Loucy (cell line): ENCODE measurements around the gene NAXD.

Experiments
- H2AFZ ChIP-seq: fragments of 200-600 bp; sonication (generic); 2 replicates; pipeline ENCODE4 v1.6.0; 2016; ENCODE audit warnings: antibody characterized with exemption, mild to moderate bottlenecking, low read length, moderate library complexity
- H3F3A ChIP-seq: fragments of 200-600 bp; 2 replicates; pipeline ENCODE4 v1.6.0; 2016; ENCODE audit warnings: antibody characterized with exemption, low read depth, mild to moderate bottlenecking
- H3K27me3 ChIP-seq: fragments of 200-600 bp; sonication (generic); 2 replicates; pipeline ENCODE4 v1.6.1; 2014; ENCODE audit warnings: low read length, mild to moderate bottlenecking; ENCODE audit not compliant: insufficient read depth, poor library complexity, severe bottlenecking
- H3K36me3 ChIP-seq: fragments of 200-600 bp; sonication (generic); 2 replicates; pipeline ENCODE4 v1.6.1; 2016; ENCODE audit warnings: low read length; ENCODE audit not compliant: insufficient read depth
- H3K4me1 ChIP-seq: fragments of 200-600 bp; sonication (generic); 2 replicates; pipeline ENCODE4 v1.5.1; 2014; ENCODE audit warnings: low read length, mild to moderate bottlenecking; ENCODE audit not compliant: insufficient read depth, poor library complexity, severe bottlenecking
- H3K4me2 ChIP-seq: fragments of 200-600 bp; sonication (generic); 2 replicates; pipeline ENCODE4 v1.6.0; 2014; ENCODE audit warnings: antibody characterized with exemption, low read length, low read depth, mild to moderate bottlenecking; ENCODE audit not compliant: poor library complexity, severe bottlenecking
- H3K4me3 ChIP-seq: fragments of 200-600 bp; sonication (generic); 2 replicates; pipeline ENCODE4 v1.5.1; 2014; ENCODE audit warnings: low read length, mild to moderate bottlenecking, mixed read lengths; ENCODE audit not compliant: poor library complexity, severe bottlenecking
- H3K79me2 ChIP-seq: fragments of 200-600 bp; sonication (generic); 2 replicates; pipeline ENCODE4 v1.6.1; 2014; ENCODE audit warnings: low read length; ENCODE audit not compliant: insufficient read depth
- H3K9ac ChIP-seq: fragments of 200-600 bp; sonication (generic); 2 replicates; pipeline ENCODE4 v1.6.0; 2014; ENCODE audit warnings: mild to moderate bottlenecking, low read depth, low read length, moderate library complexity; ENCODE audit not compliant: poor library complexity, severe bottlenecking
- H3K9me2 ChIP-seq: fragments of 200-600 bp; sonication (generic); replicated peaks from 2 replicates; pipeline ENCODE4 v1.6.1; 2016; ENCODE audit warnings: low read depth, low read length, mixed read lengths
- H3K9me3 ChIP-seq: fragments of 200-600 bp; sonication (generic); 2 replicates; pipeline ENCODE4 v1.6.1; 2014; ENCODE audit warnings: mild to moderate bottlenecking, antibody characterized with exemption, low read length, low read depth; ENCODE audit not compliant: insufficient read depth
- H4K20me1 ChIP-seq: fragments of 200-600 bp; sonication (generic); 2 replicates; pipeline ENCODE4 v1.6.0; 2014; ENCODE audit warnings: antibody characterized with exemption, low read length, mild to moderate bottlenecking; ENCODE audit not compliant: insufficient read depth, poor library complexity, severe bottlenecking
- EZH2phosphoT487 ChIP-seq: fragments of 200-600 bp; IDR thresholded peaks from 2 replicates; pipeline ENCODE4 v1.6.1; 2018; ENCODE audit warnings: antibody characterized with exemption, mild to moderate bottlenecking, moderate library complexity, borderline replicate concordance
- TF ChIP-seq, protein P1 (sequence below): fragments of 200-600 bp; sonication (generic); conservative IDR thresholded peaks from 2 replicates; pipeline ENCODE4 v1.5.1; 2014; ENCODE audit warnings: mild to moderate bottlenecking, antibody characterized with exemption, low read length

NAXD gene

DNA sequence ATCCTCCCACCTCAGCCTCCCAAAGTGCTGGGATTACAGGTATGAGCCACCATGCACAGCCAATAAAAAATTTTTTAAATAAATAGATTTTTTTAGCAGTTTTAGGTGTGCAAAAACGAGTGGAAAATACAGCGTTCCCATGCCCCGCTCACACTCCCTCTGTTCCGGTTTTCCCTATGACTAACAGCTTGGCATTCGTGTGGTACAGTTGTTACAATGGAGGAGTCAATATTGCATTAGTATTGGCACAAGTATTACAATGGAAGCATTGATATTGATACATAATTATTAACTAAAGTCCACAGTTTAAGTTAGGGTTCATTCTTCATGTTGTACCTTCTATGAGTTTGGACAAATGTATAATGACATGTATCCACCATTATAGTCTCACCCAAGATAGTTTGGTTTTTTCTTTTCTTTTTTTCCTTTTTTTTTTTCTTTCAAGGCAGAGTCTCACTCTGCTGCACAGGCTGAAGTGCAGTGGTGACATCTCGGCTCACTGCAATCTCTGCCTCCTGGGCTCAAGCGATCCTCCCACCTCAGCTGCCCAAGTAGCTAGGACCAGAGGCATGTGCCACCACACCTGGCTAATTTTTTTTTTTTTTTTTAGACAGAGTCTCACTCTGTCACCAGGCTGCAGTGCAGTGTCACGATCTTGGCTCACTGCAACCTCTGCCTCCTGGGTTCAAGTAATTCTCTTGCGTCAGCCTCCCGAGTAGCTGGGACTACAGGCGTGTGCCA, 38.4 kb upstream of the NAXD start:
- Histone ChIP-seq H4K20me1 (no peaks in the 10 kb centered on the region), H3K4me3 (no peak overlapping the region), H3K36me3 (no peaks in the 10 kb centered on the region), H3F3A (no peaks in the 10 kb centered on the region), H3K79me2 (no peaks in the 10 kb centered on the region), H3K9me3 (no peaks in the 10 kb centered on the region), H3K27me3 (no peaks in the 10 kb centered on the region), H3K9ac (no peak overlapping the region), H2AFZ (no peak overlapping the region), H3K9me2 (no peaks in the 10 kb centered on the region), H3K4me1 (peaks cover 14% of the 10 kb centered on the region), H3K4me2 (no peak overlapping the region)
- TF ChIP-seq, protein P1, sequence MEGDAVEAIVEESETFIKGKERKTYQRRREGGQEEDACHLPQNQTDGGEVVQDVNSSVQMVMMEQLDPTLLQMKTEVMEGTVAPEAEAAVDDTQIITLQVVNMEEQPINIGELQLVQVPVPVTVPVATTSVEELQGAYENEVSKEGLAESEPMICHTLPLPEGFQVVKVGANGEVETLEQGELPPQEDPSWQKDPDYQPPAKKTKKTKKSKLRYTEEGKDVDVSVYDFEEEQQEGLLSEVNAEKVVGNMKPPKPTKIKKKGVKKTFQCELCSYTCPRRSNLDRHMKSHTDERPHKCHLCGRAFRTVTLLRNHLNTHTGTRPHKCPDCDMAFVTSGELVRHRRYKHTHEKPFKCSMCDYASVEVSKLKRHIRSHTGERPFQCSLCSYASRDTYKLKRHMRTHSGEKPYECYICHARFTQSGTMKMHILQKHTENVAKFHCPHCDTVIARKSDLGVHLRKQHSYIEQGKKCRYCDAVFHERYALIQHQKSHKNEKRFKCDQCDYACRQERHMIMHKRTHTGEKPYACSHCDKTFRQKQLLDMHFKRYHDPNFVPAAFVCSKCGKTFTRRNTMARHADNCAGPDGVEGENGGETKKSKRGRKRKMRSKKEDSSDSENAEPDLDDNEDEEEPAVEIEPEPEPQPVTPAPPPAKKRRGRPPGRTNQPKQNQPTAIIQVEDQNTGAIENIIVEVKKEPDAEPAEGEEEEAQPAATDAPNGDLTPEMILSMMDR: no peak
- TF ChIP-seq EZH2phosphoT487: no peak

DNA sequence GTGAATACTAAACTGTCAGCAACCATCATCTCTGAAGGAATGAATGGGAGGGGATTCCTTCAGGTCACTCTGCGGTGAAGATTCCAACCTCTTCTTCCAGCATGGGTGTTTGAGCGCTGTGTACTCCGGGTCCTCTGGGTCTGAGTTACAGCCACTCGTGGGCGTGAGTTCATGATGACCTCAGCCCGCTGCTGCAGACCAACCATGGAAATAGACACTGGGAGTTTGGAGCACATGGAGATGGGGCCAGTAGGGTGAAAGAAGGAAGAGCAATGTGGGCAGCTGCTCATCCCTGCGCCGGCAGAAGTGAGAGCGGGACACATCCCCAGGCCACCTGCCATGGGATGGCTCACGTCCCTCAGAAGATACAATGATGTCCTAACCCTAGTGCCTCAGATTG, 37.0 kb upstream of the NAXD start:
- no peak overlapping the region for H3K4me3 ChIP-seq
- H3K9me3 ChIP-seq: no peaks in the 10 kb centered on the region
- peaks cover 14% of the 10 kb centered on the region for H3K4me1 ChIP-seq
- no peak overlapping the region for H3K4me2 ChIP-seq
- no peaks in the 10 kb centered on the region for H4K20me1 ChIP-seq
- no peak overlapping the region for H3K9ac ChIP-seq
- no peaks in the 10 kb centered on the region for H3K79me2 ChIP-seq
- no peak overlapping the region for H2AFZ ChIP-seq
- no peaks in the 10 kb centered on the region for H3K27me3 ChIP-seq
- no peak for TF ChIP-seq EZH2phosphoT487
- TF ChIP-seq, protein P1: no peak
- H3K36me3 ChIP-seq: no peaks in the 10 kb centered on the region
- H3K9me2 ChIP-seq: no peaks in the 10 kb centered on the region
- H3F3A ChIP-seq: no peaks in the 10 kb centered on the region

DNA sequence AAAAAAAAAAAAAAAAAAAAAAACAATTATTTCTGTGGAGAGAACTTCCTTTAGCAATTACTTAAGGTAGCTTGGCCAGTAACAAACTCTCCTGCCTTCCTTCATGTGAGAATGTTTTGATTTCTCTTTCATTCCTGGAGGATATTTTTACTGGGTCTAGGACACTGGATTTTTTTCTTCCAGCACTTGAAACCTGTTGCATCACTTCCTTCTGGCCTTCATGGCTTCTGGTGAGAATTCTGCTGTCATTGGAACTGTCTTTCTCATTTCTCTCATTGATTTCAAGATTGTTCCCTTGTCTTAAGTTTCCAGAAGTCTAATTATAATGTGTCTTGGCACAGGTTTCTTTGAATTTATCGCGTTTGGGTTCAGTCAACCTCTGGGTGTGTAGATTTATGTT, 34.5 kb upstream of the NAXD start:
- TF ChIP-seq EZH2phosphoT487: no peak
- TF ChIP-seq, protein P1: no peak
- Histone ChIP-seq H3K4me3 (no peak overlapping the region), H3K4me1 (peaks cover 5% of the 10 kb centered on the region), H4K20me1 (no peaks in the 10 kb centered on the region), H3K9me3 (no peaks in the 10 kb centered on the region), H3K4me2 (no peak overlapping the region), H2AFZ (no peak overlapping the region), H3K9ac (no peak overlapping the region), H3K79me2 (no peaks in the 10 kb centered on the region), H3K27me3 (no peaks in the 10 kb centered on the region), H3K9me2 (no peaks in the 10 kb centered on the region), H3F3A (no peaks in the 10 kb centered on the region), H3K36me3 (no peaks in the 10 kb centered on the region)
